GM12873 (cell line): ENCODE data around the gene RAMP3.

Source experiments
- CTCF ChIP-seq: IDR thresholded peaks from 2 replicates; pipeline ENCODE4 v1.5.1; 2012; ENCODE audit warnings: low read depth, mild to moderate bottlenecking, moderate library complexity, low read length, control low read depth; ENCODE audit not compliant: insufficient read depth; ENCODE audit errors: missing control alignments

The RAMP3 gene

GRCh38 chr7:45153233-45153632 is 4.4 kb upstream of the RAMP3 start:
- no peak for TF ChIP-seq CTCF

- TF ChIP-seq CTCF, result no peak
These were observed 2.2 kb upstream of the RAMP3 start for GRCh38 chr7:45155357-45155900.

GRCh38 chr7:45155941-45156340 is 1.6 kb upstream of the RAMP3 start:
- TF ChIP-seq CTCF, result no peak

GRCh38 chr7:45156516-45157272 is 897 bp upstream of the RAMP3 start:
- TF ChIP-seq CTCF, result no peak

- TF ChIP-seq CTCF, result no peak
These were observed 322 bp upstream of the RAMP3 start for GRCh38 chr7:45157286-45157652.

GRCh38 chr7:45158471-45158870 is 880 bp downstream of the RAMP3 start:
- no peak for TF ChIP-seq CTCF

- no peak for TF ChIP-seq CTCF
These were observed 1.7 kb downstream of the RAMP3 start for GRCh38 chr7:45159296-45159695.
